Fibroblast of skin of left quadriceps (primary cell): Measurements from ENCODE around the gene PLA2G4B.

Experiments used
- DNase-seq, 2 experiments: peaks; one replicate each; pipeline ENCODE4 v3.0.0-alpha.2; 2013; ENCODE audit warnings: low read depth in 2 of 2

The PLA2G4B gene

DNA sequence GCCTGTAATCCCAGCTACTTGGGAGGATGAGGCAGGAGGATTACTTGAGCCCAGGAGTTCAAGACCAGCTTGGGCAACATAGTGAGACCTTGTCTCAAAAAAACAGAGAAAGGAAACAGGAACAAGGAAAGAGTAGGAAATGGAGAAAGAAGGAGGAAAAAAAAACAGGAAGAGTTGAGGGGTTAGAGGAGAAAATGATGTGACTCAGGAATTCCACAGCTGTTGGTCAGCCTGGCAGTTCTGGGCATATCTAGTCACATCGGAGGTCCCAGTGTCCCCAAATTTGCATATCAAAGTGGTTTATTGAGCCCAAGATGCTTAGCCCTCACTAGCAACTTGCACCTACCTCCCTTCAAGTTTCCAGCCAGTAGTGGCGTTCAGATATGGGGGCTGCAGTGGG, 29.5 kb upstream of the PLA2G4B start:
- no peak for DNase-seq

DNA sequence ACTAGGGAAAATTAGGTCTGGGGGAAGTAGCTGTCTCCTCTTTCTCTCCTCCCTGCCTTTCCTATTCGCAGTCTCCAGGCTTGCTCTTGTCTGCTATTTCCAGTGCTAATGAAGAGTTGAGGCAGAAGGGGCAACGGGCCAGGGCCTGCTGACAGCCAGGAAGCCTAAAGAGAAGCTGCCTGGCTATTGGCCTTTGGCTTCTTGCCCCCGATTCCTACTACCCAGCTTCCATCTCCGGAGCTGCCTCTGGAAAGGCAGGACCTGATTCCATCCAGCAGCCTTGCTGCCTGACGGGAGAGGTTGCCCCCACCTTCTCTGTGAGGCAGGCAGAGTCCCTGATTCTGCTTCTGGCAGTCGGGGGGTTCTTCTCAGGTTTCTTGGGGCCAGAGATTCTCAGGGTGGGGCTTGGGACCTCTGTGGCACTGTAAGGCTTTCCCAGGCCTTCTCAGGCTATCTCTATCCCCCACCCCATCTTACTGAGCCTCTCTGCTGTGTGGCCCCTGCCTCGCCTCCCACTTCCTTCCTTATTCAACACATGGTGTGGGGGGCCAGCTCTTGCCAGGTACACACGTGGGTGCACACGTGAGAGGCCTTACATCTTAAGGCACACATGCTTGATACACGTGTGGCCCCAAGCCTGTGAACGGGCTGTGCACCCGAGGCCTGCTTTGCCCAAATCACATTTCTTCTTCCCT, 29.0 kb upstream of the PLA2G4B start:
- DNase-seq = no peak

DNA sequence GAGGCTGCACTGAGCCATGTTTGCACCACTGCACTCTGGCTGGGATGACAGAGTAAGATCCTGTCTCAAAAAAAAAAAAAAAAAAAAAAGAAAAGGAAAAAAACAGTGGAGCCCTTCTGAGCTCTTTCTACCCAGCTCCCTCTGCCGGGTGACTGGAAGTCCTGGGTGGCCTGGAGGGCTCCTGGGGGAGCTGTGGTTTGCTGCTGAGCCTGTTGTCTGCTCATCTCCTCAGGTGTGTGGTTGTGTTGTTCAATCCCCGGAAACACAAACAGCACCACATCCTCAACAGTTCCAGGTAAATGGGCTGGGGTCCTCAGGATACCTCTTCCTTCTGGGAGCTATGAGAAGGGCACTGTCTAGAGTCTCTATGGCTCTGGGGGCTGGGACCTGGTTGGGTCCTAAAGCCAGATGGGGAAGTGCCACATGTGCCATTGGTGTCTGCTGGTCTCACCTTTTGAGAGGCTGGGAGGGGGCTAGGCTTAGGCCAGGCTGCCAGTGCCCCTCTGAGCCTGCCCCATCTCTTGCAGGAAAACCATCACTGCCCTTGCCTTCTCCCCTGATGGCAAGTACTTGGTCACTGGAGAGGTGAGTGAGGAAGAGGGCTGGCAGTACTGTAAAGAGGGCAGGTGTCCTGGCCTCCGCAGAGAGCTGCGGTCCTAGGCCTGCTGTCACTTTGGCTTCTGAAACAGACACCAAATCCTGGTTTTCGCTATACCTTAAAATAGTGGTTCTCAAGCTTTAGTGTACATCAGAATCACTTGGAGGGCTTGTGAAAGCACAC, 27.8 kb upstream of the PLA2G4B start:
- no peak for DNase-seq

DNA sequence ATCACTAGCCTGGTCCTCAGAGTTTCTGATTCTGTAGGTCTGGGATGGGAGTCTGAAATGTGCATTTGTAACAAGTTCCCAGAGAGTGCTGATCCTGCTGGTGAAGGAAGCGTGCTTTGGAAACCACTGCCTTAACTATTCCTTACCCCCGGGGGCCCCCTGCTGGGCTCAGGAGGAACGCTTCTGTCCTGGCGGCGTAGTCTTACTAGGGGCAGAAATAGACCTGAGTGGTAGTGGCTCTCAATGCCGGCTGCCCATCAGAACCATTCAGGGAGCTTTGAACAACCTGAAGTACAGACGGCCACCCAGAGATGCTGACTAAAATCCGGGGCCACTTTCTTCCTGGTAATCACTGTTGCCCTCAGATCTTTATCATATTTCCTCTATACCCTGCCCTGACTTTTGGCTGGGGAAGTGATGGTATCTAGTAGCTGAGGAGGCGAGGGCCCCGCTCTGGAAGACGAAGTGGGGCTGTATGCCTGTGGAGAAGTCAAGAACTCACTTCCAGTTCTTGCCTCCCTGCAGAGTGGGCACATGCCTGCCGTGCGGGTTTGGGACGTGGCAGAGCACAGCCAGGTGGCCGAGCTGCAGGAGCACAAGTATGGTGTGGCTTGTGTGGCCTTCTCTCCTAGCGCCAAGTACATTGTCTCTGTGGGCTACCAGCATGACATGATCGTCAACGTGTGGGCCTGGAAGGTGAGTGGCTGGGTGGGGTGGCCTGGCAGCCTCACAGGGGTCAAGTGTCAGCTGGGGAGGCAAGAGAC, 27.0 kb upstream of the PLA2G4B start:
- peak; percentile 54 to 57 for DNase-seq

DNA sequence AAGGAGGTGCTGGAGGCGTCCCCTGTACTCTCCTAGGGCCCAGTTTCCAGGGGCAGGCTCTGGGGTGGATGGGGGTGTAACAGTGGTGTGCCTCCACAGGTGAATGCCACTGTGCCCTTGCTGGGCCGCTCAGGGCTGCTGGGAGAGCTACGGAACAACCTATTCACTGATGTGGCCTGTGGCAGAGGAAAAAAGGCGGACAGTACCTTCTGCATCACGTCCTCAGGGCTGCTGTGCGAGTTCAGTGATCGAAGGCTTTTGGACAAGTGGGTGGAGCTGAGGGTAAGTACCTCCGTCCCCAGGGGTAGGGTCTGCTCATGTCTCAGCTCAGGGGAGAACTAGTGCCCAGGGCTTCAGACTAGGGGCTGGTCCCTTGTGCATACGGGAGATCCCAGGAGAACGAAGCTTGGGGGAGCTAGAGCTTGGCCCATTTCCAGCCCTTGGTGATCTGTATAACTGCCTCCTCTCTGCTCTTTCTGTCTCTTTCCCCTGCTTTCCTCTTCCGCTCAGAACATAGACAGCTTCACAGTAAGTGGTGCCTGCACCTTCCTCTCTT, 25.7 kb upstream of the PLA2G4B start:
- no peak for DNase-seq

DNA sequence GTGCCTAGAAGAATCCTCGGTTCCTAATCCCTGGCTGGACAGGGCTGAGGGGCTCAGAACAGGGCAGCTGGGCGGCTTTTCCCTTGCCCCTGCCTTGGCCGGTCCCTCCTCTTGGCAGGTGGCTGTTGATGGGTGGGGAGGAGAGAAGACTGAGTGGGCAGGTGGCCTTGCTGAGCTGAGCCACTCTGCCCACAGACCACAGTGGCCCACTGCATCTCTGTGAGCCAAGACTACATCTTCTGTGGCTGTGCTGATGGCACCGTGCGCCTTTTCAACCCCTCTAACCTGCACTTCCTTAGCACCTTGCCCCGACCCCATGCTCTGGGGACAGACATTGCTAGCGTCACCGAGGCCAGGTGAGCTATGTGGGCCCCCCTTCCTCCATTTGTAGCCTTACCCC, 25.2 kb upstream of the PLA2G4B start:
- no peak for DNase-seq

DNA sequence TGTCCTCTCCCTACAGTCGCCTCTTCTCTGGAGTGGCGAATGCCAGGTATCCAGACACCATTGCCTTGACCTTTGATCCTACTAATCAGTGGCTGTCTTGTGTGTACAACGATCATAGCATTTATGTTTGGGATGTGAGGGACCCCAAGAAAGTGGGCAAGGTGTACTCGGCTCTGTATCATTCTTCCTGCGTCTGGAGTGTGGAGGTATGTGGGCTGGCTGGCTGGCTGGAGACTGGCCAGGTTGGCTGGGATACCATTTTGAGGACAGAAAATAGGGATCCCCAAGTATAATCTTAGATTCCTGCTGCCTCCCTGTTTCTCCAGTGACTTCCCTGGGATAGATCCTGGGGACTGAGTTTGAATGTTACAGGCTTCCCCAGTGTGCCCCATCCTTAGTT, 24.1 kb upstream of the PLA2G4B start:
- no peak for DNase-seq

DNA sequence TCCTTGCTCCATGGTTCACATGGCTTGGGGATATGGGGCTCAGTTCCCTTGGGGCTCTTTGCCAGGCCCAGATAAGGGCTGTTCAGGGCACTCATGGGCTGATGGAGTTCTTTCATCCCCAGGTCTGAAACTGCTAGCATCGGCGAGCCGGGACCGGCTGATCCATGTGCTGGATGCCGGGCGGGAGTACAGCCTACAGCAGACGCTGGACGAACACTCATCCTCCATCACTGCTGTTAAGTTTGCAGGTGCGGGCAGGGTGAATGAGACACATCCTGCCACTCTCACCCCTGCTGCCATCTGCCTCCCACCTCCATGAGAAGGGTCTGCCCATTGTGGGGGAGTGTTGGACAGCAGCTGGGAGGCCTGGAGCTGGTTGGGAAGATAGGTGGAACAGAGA, 21.9 kb upstream of the PLA2G4B start:
- no peak for DNase-seq

DNA sequence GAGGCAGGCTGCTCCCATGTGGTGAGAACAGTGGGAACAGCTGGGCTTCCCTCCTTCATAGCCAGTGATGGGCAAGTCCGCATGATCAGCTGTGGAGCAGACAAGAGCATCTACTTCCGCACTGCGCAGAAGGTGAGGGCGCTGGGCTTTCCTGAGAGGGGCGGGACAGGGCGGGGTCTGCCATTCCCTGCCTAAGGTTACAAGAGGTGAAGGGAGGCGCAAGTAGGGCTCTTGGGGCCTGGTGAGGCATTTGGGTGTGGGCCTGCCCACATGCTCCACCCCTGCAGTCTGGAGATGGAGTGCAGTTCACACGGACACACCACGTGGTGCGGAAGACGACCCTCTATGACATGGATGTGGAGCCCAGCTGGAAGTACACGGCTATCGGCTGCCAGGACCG, 21.3 kb upstream of the PLA2G4B start:
- DNase-seq = no peak

DNA sequence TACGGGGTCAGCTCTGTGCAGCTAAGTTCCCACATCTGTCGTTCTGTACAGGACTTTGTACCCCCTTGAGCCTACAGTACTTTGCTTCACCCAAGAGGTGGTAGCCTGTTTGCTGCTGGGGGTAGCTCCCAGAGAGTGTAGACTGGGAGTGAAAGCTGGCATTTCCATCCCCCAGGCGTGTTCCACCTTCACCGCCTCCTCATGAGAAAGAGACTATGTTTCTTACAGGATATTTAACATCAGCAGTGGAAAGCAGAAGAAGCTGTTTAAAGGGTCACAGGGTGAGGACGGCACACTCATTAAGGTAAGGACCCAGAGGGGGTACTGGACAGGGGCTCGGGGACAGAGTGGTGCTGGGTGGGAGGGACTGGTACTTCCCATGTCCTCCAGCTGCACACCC, 20.9 kb upstream of the PLA2G4B start:
- DNase-seq = no peak

DNA sequence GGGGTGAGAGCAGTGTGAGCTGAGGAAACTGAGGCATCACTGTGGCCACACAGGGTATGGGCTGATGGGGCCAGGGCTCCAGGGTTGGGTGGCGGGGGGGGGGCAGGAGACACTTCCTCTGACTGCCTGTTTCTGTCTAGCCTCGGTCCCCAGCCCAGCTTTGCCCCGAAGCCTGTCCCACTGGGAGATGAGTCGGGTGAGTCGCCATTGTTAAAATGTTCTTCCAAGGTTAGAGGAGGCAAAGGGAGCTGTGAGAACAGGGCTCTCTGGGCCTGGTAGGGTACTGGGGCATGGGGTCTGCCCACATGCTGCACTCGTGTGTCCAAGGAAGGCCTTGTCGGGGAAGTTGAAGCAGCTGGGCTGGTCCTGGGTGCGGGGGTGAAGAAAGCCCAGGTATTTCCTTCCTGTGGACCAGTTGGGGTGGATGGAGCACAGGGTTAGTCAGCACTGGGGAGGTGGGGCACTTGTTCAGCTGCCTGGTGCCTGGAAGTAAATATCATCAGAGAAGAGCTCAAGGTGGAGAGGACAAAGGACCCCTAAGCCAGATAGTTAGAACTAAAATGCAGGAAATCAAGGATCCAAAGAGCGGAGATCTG, 19.1 kb upstream of the PLA2G4B start:
- no peak for DNase-seq

DNA sequence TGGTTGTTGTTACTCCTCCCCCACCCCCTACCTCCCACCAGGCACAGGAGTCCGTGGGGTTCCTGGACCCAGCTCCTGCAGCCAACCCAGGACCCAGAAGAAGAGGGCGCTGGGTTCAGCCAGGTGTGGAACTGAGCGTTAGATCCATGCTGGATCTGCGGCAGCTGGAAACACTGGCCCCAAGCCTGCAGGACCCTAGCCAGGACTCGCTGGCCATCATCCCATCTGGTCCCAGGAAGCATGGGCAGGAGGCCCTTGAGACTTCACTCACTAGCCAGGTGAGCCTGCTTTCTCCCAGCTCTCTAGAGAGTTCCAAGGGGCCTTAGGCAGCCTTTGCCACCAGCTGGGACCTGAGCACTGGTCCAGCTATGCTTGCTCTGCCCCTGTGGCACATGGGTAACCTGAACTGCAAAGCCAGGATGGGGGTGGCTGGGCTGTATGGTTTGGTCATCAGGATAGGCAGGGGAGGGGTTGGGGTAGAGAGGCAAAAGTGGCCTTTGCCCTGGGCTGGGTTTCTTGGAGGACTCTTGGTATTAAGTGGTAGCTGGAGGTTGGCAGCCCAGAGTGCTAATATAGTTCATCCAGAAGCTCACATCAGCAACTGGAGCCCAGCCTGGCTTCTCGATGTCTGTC, 17.7 kb upstream of the PLA2G4B start:
- DNase-seq = no peak

DNA sequence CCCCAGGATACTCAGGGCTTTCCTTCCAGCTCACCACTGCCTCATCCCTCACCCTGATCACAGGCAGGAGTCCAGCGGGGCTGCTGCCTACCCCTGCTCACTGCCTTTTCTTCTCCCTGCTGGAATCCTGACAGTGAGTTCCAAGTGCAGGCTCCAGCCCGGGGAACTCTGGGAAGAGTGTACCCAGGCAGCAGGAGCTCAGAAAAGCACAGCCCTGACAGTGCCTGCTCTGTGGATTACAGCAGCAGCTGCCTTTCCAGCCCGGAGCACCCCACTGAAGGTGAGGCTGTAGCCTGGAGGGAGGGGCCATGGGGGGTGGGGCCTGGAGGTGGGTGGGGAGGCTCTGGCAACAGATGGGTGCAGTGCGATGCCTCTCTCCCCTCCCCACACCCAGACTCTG, 16.8 kb upstream of the PLA2G4B start:
- no peak for DNase-seq

DNA sequence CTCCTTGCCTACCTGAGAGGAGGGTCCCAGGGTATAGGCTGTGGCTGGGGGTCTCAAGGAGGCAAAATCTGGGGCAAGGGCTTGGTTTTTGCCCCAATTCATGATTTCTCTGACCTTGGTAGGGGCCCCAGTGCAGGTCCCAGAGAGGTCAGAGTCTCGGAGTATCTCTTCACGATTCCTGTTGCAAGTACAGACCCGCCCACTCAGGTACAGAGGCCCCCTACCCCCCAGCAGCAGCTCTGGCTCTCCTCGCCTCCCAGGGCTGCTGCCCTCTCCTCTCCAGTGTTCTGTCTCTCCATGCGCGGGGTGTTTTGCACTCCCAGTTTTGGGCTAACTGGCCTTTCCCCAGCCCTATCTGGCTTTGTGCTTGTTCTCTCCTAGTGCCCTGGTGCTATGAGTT, 16.2 kb upstream of the PLA2G4B start:
- no peak for DNase-seq

DNA sequence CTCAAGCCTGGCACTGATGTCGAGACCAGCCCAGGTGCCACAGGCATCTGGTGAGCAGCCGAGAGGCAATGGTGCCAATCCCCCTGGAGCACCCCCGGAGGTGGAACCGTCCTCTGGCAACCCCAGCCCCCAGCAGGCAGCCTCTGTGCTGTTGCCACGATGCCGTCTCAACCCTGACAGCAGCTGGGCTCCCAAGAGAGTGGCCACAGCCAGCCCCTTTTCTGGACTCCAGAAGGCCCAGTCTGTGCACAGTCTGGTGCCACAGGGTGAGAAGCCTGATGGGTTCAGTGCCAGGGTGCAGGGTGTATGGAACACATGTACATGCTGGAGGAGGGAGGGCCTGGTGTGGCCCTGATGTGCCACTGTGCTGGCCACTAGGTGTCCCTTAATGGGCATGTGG, 15.7 kb upstream of the PLA2G4B start:
- no peak for DNase-seq

DNA sequence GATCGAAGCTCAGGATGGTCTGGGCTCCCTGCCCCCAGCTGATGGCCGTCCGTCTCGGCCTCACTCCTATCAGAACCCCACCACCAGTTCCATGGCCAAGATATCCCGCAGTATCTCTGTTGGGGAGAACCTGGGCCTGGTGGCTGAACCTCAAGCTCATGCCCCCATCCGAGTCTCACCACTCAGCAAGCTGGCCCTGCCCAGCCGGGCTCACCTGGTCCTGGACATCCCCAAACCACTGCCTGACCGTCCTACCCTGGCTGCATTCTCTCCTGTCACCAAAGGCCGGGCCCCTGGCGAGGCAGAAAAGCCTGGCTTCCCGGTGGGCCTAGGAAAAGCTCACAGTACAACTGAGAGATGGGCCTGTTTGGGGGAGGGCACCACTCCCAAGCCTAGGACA, 15.1 kb upstream of the PLA2G4B start:
- DNase-seq = no peak

DNA sequence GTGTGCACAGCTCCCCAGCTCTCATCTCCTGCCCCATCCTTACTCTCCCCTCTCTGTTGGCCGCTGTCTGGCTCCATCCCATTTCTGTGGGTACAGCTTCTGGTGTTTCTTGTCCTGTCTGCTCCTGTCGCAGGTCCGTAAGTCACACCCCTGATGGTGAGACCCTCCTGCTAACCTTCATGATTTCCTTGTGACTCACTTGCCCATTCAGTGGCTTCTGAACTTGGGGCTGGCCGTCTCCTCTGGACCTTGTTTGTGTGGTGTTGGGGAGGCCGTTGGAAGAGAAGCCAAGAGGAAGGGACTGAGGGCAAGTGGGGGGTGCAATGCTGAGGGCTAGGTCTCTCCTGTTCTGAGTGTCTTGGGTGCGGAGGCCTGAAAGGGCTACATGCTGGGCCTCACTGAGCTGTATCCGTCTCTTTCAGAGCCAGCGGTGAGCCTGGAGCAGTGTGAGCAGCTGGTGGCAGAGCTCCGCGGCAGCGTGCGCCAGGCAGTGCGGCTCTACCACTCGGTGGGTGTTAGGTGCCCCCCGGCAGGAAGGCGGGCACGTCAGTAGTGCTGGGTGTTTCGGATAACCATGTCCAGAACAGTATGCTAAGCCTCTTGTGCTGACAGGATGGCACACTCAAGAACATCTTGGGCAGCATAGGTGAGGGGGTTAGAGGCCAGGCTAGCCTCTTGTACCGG, 14.4 kb upstream of the PLA2G4B start:
- DNase-seq = no peak

DNA sequence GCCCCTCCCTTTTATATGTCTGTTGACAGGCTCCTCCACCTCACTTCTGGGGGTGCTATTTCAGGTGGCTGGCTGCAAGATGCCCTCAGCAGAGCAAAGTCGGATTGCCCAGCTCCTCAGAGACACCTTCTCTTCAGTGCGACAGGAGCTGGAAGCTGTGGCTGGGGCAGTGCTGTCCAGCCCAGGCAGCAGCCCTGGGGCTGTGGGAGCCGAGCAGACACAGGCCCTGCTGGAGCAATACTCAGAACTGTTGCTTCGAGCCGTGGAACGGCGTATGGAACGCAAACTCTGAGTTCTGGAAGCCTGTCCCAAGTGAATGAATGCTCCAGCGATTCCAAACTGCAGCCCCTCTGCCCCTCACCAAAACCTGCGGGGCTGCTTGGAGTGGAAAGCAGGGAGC, 13.5 kb upstream of the PLA2G4B start:
- DNase-seq = no peak

DNA sequence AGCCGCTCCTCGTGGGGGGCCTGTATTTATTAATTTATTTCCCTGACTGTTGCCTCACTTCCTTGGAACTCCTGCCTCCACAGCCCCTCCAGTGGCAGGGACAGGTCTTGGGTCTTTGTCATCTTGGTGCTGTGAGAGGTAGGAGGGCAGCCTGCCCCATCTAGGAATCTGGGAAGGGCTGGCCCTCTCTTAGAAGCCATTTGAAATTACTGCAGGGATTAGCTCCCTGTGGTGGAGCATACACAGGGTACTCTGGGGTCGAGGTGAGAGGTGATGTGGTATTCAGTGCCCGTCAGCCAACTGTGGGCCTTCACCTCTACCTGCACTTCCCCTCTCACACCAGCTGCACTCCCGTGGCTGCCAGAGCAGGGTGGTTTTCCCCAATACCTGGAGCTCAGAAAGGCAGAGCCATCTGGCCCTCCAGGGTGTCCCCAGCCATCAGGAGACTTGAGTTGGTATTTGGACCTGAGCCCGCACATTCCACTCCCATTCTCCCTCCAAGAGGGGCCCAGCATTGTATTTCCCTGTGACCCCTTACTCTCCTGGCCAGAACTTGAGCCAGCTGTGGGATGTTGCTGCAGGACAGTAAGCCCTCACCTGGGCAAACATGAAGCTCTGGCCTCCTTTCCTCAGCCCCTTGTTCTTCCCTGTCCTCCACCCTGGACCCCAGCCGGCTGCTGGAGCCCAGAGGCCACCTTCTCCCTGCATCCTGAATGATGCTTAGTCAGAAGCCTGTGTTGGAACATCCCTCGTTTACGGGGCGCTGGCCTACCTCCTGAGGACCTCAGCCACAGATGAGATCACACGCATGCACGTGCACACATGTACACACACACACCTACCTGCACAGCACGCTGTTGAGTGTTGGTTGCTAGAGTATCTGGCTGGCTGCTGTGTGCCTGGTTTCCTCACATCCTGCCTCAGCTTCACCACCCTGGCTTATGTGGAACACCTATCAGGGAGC, 12.8 kb upstream of the PLA2G4B start:
- no peak for DNase-seq
